ENCODE measurements around the gene SMYD5.

GRCh38 chr2:73237168-73237567 is 23.1 kb downstream of the SMYD5 start:
- TF ChIP-seq CTCF (IDR thresholded peaks at IDR 0.05) = no peak
- TF ChIP-seq POLR2A (IDR thresholded peaks at IDR 0.05) = no peak
- TF ChIP-seq POLR2AphosphoS5 (IDR thresholded peaks at IDR 0.05) = no peak
- no peak for TF ChIP-seq EP300 (IDR thresholded peaks at IDR 0.05)
